NCI-H345 treated with DMSO at 0.1 percent for 48 hours (cell line): Measurements from ENCODE around the gene JADE2.
"Not testable (repeated sequence)": the region's sequence is repeated elsewhere in the genome, so short reads cannot be mapped to it uniquely, and the experiment has no call there.

Experiments used
- DNase-seq: peaks from one replicate; lab custom pipeline; 2025; ENCODE audit not compliant: unreplicated experiment; lab: John Stamatoyannopoulos, UW

The JADE2 gene

DNA sequence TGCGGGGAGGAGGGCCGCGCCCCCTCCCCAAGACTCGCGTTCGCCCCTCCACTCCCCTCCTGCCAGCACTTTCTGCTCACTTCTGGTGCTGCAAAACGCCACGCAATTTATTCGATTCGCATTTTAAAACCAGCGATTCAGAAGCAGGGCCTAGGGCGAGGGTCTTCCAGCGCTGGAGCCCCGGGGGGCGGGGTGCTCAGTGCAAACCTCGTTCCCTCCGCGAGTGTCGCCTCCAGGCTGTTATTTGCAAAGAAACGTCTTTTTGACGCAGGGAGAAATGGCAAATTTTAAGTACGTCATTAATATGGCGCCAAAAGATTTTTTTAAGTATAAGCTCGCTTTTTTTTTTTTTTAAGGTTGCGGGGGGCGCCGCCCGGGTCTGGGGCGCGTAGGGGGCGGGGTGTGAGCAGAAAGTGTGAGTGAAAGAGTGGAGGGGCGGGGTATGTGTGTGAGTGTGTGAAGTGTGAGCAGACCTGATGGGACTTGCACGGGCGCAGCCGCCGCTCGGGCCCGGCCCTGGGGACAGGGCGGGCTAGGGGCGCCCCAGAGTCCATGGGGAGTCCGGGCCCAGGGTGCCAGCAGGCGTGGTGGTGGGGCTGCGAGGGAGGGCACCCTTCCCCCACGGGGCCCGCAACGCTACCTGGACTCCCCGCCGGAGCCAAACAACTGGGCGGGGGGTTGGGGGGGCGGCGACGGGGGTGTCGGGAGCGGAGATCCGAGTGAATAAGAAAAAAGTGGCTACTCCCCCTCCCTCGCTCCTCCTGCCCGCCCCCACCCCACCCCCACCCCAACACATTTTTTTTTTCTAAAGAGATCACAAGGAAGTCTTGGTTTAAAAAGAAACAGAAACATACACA, at the start of gene JADE2:
Gene JADE2 (plus strand): TSS at position 845 of the 857 bp plus-strand sequence. CDS start 10,188 bp downstream, outside the sequence.
- DNase-seq = peak; percentile 41

DNA sequence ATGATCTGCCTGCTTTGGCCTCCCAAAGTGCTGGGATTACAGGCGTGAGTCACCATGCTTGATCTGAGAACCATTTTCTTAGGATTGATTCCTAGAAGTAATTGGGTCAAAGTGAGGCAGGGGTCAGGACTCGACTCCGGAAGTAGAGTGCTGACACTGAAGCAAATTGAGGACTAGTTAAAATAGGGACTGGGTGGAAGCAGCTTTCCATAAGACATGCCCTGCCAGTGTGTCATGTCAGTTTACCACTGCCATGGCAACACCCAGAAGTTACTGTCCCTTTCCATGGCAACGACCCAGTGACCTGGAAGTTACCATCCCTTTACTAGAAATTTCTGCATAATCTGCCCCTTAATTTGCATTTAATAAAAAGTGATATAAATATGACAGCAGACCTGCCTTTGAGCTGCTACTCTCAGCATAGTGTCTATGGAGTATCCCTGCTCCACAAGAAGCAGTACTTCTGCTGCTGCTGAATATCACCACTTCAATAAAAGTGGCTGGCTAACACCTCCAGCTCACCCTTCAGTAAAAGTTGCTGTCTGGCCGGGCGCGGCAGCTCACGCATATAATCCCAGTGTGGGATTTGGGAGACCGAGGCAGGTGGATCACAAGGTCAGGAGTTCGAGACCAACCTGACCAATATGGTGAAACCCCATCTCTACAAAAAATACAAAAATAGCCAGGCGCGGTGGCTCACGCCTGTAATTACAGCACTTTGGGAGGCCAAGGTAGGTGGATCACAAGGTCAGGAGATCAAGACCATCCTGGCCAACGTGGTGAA, 47.8 kb upstream of the JADE2 start:
- DNase-seq = no peak

DNA sequence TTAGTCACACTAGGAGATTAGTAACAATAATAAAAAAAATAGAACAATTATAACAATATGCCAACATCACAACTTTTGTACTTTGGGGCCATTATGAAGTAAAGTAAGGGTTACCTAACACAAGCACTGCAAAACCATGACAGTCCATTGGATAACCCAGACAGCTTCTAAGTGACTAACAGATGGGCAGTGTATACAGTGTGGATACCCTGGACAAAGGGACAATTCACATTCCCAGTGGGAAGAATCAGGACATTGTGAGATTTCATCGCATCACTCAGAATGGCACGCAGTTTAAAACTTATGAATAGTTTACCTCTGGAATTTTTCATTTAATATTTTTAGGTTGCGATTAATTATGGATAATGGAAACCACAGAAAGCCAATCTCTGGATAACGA, 45.6 kb upstream of the JADE2 start:
- DNase-seq = no peak

DNA sequence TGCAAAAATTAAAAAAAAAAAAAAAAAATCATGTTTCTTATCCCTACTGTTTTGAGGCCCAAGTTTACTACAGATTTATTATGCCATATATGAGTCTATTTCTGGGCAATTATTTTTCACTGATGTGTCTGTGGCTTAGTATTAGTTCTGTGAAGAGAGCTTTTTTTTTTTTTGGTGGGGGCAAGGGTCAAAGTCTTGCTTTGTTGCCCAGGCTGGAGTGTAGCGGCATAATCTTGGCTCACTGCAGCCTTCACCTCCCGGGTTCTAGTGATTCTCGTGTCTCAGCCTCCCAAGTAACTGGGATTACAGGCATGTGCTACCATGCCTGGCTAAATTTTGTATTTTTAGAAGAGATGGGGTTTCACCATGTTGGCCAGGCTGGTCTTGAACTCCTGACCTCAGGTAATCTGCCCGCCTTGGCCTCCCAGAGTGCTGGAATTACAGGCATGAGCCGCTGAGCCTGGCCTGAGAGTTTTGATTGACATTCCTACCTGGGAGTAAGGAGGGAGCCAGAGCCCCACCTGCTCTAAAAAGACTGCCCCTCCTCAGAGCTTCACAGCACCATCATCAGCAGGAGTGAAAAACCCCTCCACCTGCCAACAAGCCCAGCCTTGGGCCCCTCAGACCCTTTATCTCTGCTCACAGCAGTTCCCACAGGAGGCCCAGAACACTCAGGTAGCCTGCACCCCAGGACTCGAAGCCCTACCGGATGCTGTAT, 36.1 kb upstream of the JADE2 start:
- DNase-seq = no peak

DNA sequence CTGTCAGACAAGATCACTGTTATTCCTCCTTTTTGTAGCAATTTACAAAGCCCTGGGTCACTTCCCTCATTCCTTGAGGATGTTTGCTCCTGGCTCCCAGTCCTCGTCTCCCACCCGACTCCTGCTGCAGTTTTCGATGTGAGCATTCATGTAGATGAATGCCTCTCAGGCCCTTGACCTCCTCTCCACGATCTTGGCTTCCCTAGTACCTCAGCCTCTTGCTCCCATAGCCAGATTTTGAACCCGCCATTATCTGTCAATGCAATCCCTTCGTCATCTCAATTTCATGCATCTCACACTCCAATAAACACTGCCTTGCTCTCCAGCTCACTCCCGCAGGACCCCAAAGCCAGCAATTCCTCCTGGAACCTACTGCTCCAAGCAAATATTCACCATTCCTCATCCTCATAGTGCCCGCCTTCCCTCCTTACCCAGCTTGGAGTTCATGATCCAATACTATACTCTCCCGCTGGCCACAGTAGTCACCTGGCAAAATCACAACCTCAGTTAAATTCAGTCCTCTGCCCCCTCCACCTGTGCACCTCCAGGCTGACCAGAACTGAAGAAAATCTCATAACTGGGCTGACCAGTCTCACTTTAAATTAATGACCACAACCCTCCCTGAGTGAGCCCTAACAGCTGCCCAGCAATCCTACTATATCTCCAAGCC, 35.1 kb upstream of the JADE2 start:
- DNase-seq = no peak

DNA sequence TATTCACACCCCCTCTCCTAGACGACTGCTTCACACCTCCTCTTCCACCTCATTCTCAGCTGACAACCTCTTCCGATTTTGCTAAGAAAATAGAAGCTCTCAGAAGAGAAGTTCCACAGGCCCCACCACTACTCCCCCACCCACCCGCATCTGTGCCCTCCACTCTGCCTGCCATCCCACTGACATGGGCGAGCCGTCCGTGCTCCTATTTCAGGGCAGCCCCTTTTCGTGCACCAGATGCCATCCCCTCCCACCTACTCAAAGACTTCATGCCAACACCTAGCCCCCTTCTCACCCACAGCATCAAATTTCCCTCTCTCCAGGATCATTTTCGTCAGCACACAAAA, 34.6 kb upstream of the JADE2 start:
- DNase-seq = no peak

DNA sequence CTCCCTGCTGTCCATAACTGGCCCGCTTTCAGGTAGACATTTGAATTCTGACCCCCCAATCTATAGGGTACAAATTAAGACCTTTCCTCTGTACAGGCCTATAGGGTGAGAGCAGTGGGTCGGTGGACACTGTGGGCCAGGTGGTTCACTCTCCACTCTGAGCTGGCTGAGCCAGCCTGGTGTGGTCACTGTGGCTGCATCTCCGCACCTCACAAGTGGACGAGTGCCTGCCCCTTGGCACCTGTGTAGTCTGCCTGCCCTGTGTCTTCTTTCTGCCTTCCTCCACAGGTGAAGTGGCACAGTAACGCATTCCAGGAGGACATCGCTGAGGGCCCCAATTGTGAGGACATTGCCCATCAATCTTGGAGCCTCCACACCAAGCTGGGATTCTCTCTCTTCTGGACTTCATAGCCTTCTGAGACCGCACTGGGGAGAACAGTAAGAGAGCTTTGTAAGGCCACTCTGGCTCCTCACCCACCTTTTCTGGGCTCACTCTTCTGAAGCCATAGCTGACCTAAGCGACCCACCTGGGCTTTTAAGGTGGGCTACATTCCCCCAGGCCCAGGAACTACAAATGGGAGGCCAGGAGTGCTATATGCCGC, 33.5 kb upstream of the JADE2 start:
- DNase-seq = no peak

DNA sequence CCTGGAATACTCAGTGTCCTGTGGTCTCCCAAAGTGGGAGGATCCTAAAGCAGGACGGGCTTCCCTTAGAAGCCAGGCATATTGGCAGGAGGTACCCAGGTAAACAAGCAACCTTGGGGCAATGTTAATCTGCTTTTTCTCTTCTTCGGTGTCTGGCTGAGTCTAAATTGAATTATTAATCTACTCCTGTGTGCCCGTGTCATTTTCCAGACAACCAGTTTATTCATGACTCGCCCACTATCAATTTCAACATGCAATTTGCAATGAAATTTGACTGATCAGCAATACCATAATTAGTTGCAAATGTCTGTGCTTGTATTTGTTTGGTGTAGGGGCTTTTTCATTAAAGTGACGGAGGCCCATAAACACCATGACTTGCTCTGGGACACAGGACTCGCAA, 32.9 kb upstream of the JADE2 start:
- DNase-seq = no peak

DNA sequence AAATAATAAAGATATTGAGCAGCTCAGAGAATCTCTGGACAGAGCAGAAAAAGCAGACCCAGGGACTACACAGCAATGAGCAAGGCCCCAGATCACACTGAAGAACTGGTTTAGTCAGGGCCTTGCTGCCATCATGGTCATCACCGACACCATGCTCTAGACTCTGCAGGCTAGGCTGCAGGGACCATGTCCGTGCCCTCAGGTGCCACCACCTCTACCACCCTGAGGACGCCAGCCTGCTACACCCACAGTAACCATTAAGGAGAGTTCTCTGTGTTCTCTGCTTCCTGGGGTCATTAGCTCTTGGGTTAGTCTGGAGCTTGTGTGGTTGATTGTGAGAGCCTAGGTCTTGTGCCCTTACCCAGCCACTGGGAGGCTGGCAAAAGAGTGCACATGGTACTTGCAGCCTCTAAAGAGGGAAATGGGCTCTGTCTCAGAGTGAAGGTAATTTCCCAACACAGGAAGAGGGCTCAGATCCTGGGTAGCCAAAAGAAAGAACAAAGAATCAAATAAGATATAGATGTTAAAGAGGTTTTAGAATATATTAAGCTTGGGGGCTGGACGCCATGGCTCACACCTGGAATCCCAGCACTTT, 31.9 kb upstream of the JADE2 start:
- no peak for DNase-seq

DNA sequence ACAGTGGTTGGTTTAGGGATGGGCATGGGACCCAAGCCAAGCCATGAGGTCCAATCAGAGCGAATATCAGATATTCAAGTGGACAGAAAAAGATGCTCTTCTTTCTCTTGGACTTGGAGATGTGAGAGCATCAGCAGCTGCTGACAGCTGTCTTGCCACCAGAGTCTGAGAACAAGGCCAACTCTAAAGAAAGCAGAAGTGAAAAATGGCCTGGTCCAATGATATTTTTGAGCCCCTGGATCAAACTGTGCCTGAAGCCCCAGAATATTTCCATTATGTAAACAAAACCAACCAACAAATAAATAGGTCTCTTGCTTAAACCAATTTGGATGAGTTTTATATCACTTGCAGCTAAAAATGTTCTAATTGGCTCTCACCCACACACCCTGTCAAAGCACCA, 30.7 kb upstream of the JADE2 start:
- no peak for DNase-seq

DNA sequence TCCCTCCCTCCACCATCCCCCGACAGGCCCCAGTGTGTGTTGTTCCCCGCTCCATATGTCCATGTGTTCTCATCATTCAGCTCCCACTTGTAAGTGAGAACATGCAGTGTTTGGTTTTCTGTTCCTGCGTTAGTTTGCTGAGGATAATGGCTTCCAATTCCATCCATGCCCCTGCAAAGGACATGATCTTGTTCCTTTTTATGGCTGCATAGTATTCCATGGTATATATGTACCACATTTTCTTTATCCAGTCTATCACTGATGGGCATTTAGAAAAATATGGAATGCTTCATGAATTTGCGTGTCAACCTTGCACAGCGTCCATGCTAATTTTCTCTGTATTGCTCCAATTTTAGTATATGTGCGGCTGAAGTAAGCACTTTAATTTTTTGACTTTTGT, 25.6 kb upstream of the JADE2 start:
- not testable (repeated sequence) for DNase-seq

DNA sequence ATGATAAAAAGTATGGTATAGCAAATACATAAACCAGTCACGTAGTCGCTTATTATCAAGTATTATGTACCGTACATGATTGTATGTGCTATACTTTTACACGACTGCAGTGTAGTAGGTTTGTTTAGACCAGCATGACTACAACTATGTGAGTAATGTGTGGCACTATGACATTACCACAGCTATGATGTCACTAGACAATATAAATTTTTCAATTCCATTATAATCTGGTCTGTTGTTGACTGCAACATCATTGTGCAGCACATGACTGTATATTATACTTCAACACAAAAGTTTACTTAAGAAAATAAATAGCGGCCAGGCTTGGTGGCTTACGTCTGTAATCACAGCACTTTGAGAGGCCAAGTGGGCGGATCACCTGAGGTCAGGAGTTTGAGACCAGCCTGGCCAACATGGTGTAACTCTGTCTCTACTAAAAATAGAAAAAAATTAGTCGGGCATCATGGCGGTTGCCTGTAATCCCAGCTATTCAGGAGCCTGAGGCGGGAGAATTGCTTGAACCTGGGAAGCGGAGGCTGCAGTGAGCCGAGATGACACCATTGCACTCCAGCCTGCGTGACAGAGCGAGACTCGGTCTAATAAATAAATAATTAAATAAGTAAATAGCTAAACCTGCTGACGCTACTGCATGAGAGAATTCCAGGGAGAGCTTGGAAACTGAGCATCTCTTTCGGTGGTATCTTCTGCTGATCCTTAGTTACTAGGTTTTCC, 24.6 kb upstream of the JADE2 start:
- no peak for DNase-seq

DNA sequence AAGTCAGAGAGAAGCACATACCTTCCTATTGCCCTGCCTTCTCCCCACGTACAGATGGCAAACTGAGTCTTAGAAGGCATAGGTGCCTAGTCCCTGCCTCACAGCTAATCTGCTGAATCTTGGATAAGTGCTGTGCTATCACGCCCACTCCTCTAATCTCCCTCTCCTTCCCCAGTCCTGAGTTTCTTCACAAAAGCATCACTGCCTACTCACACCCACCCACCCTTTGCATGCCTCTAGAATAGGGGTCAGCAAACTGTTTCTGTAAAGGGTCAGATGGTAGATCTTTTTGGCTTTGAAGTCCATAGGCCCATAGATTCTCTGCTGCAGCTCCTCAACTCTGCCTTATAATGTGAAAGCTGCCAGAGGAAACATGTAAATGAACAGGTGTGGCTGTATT, 23.2 kb upstream of the JADE2 start:
- DNase-seq = no peak

DNA sequence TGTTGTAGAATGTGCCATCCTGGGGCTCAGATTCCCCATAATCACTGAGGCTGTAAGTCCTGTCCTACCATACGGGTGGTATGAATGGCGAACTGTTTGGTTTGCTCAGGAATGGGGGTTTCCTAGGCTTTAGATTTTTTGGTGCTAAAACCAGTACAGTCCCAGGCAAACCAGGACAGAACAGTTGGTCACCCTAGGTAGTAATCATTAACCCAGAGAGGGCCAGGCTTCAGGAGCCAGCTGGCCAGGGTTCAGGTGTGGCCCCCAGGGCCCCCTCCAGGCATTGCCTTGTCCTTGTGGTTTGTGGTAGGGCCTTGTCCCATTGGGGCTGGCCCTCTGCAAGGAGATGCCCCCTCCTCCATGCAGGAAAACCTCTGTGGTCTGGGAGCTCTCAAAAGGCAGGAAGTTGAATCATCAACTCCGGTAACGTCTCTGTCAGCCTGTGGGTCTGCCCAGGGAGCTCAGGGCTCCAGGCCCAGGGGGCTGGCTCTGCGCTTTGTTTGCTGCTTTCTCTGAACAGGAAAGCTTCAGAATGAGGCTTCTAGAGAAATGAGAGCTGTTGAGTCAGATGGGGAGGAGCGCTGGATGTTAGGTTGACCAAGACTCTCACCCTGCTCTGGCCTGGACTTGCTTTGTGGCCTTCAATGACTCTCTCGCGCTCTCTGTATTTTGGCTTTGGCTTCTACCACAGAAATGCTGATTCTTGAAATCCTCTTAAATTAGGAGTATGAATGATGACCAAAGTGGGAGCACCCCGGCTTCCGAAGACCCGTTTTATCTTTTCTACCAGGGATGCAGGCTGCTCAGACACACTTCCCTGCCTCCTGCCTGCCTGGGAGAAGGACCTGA, 22.2 kb upstream of the JADE2 start:
- no peak for DNase-seq

DNA sequence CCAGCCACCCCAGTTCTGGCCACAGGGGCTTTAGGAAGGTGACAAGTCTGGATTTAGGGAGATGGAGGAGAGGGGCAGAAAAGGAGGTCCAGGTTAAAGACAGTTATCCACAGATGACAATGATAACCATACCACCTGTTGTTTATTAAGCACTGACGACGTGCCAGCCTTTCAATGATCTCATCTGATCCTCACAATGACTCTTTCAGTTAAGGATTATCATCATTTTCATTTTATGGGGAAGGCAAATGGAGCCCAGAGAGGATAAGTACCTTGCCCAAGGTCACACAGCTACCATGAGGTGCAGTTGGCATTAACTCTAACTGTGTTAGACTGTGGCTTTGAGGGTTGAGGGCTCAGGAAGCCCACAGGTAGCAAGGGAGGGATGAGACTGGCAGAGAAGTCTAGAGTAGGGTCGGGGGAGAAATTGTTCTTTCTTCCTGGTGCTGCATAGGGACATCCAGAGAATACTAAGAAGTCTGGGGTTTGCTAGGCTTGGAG, 21.5 kb upstream of the JADE2 start:
- DNase-seq = no peak

DNA sequence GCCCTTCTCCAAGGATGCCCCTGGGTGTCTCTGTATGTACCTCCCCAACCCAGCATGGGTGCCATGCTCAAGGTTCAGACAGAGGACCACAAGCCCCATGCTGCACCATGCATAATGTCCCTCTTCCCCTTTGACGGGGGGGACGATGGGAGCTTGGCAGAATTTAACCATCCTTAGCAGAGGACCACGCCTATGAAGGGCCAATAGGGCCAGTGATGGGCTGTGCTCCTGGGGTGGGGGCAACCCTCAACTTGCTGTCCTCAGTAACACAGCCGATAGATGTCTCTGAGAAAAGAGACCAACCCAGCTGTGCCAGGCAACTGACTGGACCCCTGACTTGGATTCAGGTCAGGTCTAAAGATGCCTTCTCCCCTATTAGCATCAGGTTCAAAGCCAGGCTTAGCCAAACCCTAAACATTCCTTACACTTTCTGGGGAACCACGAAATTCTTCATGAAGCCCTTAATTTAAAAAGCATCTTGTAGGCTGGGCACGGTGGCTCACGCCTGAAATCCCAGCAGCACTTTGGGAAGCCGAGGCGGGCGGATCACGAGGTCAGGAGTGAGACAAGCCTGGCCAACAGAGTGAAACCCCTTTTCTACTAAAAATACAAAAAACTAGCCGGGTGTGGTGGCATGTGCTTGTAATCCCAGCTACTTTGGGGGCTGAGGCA, 20.7 kb upstream of the JADE2 start:
- no peak for DNase-seq

DNA sequence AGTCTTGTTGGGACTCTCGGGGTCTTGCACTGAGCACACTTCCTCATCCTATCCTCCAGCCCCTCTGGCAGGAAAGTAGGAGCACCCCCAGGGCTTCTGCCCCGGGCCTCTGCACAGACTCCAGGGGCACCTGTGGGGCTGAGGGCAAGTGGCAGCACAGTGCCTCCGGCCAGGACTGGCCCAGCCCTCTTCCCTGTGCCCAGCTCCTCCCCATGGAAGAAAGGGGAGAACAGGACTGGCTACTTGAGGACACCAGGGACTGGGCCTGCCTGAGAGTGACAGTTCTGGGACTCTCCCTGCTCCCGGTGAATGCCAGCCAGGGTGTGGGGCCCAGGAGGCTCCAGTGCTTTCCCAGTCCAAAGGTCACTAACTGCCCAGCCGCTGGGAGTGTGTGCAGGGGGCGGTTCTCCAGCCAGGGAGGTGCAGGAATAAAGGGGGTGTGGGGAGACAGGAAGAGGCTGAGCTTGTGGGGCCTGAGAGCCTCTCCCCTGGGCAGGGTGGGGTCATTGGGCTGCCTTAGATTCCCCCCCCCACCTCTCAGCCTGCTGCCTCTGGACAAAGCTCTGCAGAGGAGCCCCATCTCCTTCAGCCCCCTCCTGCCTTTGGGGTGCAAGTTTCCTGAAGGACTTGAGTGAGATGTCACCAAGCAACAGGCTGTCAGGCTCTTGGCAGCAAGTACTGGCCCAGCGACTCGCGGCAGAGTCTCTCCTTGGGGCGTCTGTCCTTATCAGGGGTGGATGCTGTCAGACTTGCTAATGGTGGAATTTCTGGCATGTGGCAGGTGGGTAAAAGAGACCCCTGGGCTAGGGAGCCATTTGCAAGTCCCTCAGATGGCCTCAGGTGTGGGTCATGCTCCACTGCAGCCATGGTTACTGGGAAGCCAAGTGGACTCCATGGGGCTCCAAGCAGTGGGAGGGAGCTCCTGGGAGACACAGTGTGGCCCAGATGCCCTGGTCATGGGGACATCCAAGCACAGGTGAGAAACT, 19.1 kb upstream of the JADE2 start:
- DNase-seq = no peak
